NCI-H1048 (cell line): ENCODE measurements around the gene PWWP2B.

Source experiments
- DNase-seq: peaks from one replicate; lab custom pipeline; 2025; lab: John Stamatoyannopoulos, UW

PWWP2B gene

GRCh38 chr10:132394201-132394811, 2.7 kb upstream of the PWWP2B start:
- no peak for DNase-seq

- no peak for DNase-seq
Observed at GRCh38 chr10:132394936-132395703, 1.9 kb upstream of the PWWP2B start.

- DNase-seq, result no peak
Observed at GRCh38 chr10:132395704-132396493, 1.1 kb upstream of the PWWP2B start.

GRCh38 chr10:132396494-132397035, 435 bp upstream of the PWWP2B start:
- no peak for DNase-seq

GRCh38 chr10:132397671-132398565, 918 bp downstream of the PWWP2B start:
- no peak for DNase-seq

GRCh38 chr10:132398566-132398991, 1.6 kb downstream of the PWWP2B start:
- no peak for DNase-seq

GRCh38 chr10:132399117-132400035, 2.4 kb downstream of the PWWP2B start:
- DNase-seq, result no peak

GRCh38 chr10:132400041-132400546, 3.1 kb downstream of the PWWP2B start:
- DNase-seq, result no peak

GRCh38 chr10:132400547-132401151, 3.6 kb downstream of the PWWP2B start:
- no peak for DNase-seq

GRCh38 chr10:132401401-132402118, 4.6 kb downstream of the PWWP2B start:
- no peak for DNase-seq

- no peak for DNase-seq
Observed at GRCh38 chr10:132402781-132403241, 5.8 kb downstream of the PWWP2B start.

- no peak for DNase-seq
Observed at GRCh38 chr10:132403511-132404168, 6.6 kb downstream of the PWWP2B start.

GRCh38 chr10:132404169-132404880, 7.3 kb downstream of the PWWP2B start:
- no peak for DNase-seq

GRCh38 chr10:132404911-132405462, 8.0 kb downstream of the PWWP2B start:
- DNase-seq, result no peak

- no peak for DNase-seq
Observed at GRCh38 chr10:132405463-132405991, 8.5 kb downstream of the PWWP2B start.

- DNase-seq, result no peak
Observed at GRCh38 chr10:132406181-132406580, 9.2 kb downstream of the PWWP2B start.

- DNase-seq, result no peak
Observed at GRCh38 chr10:132406750-132407149, 9.8 kb downstream of the PWWP2B start.
